Body of pancreas (tissue), 4 donors: Measurements from ENCODE around the gene LIPE.

ENCODE experiments used
- POLR2A ChIP-seq, 3 donors: fragments of 450-650 bp; IDR thresholded peaks; one replicate each; pipeline ENCODE4 v1.6.1; 2016; ENCODE audit warnings: antibody characterized with exemption in 3 of 3, mild to moderate bottlenecking in 2 of 3
- TF ChIP-seq, protein P1 (sequence below), 7 experiments: fragments of 450-650 bp in 4 of 7; fragments of 200-600 bp in 3 of 7; sonication (generic) in 3 of 7; IDR thresholded peaks; one replicate each; pipeline ENCODE4 v1.5.1; 2016 to 2019; ENCODE audit warnings: antibody characterized with exemption in 7 of 7

GRCh38 chr19:42424345-42424707, 2.9 kb downstream of the LIPE start:
- no peak for TF ChIP-seq POLR2A (IDR thresholded peaks at IDR 0.05)
- TF ChIP-seq, protein P1, sequence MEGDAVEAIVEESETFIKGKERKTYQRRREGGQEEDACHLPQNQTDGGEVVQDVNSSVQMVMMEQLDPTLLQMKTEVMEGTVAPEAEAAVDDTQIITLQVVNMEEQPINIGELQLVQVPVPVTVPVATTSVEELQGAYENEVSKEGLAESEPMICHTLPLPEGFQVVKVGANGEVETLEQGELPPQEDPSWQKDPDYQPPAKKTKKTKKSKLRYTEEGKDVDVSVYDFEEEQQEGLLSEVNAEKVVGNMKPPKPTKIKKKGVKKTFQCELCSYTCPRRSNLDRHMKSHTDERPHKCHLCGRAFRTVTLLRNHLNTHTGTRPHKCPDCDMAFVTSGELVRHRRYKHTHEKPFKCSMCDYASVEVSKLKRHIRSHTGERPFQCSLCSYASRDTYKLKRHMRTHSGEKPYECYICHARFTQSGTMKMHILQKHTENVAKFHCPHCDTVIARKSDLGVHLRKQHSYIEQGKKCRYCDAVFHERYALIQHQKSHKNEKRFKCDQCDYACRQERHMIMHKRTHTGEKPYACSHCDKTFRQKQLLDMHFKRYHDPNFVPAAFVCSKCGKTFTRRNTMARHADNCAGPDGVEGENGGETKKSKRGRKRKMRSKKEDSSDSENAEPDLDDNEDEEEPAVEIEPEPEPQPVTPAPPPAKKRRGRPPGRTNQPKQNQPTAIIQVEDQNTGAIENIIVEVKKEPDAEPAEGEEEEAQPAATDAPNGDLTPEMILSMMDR (IDR thresholded peaks at IDR 0.05) = no peak
